Bronchial epithelial cell (primary cell): ENCODE data around the gene AUP1. TPM values are rescaled to one million over a fixed set of nuclear protein-coding genes. Genes with fewer than 3 reads are reported as not detected.

ENCODE experiments used
- DNase-seq: peaks from one replicate; pipeline ENCODE4 v3.0.0-alpha.2; 2010; ENCODE audit warnings: low read depth
- FAIRE-seq: peaks from 2 replicates; lab custom pipeline; 2011; peaks lifted over from hg19 to GRCh38; lab: Jason Lieb, UNC
- H3K27me3 ChIP-seq: 2 replicates; pipeline ENCODE4 v1.5.1; 2011; ENCODE audit warnings: low read length; ENCODE audit not compliant: control insufficient read depth, insufficient read depth
- H3K36me3 ChIP-seq: 2 replicates; pipeline ENCODE4 v1.5.1; 2011; ENCODE audit warnings: low read length; ENCODE audit not compliant: control insufficient read depth, insufficient read depth
- H3K4me3 ChIP-seq: 2 replicates; pipeline ENCODE4 v1.5.1; 2011; ENCODE audit warnings: mild to moderate bottlenecking, low read depth, low read length, control low read depth
- total RNA-seq: library from RNA; depleted of rRNA; stranded (reverse); fragments of >200 nt; gene quantifications from 2 replicates; pipeline ENCODE4 v1.2.1, GENCODE V29; 2014
- TF ChIP-seq, protein P1 (sequence below): IDR thresholded peaks from 2 replicates; pipeline ENCODE4 v1.5.1; 2011; ENCODE audit warnings: mild to moderate bottlenecking, moderate library complexity, low read length, control low read depth, inconsistent platforms; ENCODE audit not compliant: insufficient read depth, severe bottlenecking

Gene AUP1
- total RNA-seq, 1 donor from 2014 or later: 198 TPM

DNA sequence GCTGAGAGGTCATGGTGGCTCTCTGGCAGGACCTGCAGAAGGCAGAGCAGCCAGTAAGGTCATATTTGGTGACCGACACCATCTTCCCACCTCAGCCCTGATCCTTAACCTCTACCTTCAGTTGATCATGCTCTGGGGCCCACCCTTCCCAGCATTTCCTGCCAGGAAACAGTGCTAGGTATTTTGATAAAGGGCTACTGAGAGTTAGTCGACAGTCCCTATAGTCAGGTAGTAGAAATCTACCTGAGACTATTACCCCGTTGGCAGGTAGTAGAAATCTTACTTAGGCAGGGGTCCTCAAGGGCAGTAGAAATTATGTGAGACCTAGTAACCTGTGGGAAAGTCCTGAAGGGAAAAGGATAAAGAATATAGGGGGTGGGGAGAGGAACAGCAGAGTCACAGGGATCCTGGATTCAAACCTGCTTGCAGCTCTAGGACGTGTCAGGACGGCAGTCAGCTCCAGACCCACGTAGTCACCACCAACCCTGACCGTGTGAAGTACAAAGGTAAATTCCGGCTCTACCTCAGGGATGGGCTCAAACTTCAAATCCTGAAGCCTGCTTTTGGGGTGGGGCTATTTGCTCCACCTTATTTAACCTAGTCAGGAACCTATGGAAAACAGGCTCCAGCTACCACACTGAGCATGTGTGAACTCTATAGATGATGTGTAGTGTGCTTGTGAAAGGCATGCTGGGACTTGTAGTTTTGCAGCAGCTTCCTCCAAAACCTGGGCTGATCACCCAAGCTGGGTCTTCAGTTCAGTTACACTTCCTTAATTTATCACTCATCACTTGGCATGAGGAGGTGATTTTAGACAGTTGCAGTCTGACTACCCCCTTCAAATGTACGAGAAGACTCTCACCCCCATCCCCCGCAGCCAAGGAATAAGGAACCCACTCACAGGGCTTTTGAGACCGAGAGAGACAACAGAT, 3.5 kb downstream of the AUP1 start, which contains the start of gene DQX1:
TSS of gene DQX1 (minus strand) at position 515 of the 932 bp plus-strand sequence. CDS start at position 13, 502 bp downstream.
- DNase-seq (peak; percentile 100), FAIRE-seq (no peak)
- TF ChIP-seq, protein P1, sequence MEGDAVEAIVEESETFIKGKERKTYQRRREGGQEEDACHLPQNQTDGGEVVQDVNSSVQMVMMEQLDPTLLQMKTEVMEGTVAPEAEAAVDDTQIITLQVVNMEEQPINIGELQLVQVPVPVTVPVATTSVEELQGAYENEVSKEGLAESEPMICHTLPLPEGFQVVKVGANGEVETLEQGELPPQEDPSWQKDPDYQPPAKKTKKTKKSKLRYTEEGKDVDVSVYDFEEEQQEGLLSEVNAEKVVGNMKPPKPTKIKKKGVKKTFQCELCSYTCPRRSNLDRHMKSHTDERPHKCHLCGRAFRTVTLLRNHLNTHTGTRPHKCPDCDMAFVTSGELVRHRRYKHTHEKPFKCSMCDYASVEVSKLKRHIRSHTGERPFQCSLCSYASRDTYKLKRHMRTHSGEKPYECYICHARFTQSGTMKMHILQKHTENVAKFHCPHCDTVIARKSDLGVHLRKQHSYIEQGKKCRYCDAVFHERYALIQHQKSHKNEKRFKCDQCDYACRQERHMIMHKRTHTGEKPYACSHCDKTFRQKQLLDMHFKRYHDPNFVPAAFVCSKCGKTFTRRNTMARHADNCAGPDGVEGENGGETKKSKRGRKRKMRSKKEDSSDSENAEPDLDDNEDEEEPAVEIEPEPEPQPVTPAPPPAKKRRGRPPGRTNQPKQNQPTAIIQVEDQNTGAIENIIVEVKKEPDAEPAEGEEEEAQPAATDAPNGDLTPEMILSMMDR: no peak
- H3K36me3 ChIP-seq: peaks cover 9% of the 10 kb centered on the region
- peak within 1 kb of the TSS; percentile 28 for H3K4me3 ChIP-seq
- no peaks in the 10 kb centered on the region for H3K27me3 ChIP-seq

DNA sequence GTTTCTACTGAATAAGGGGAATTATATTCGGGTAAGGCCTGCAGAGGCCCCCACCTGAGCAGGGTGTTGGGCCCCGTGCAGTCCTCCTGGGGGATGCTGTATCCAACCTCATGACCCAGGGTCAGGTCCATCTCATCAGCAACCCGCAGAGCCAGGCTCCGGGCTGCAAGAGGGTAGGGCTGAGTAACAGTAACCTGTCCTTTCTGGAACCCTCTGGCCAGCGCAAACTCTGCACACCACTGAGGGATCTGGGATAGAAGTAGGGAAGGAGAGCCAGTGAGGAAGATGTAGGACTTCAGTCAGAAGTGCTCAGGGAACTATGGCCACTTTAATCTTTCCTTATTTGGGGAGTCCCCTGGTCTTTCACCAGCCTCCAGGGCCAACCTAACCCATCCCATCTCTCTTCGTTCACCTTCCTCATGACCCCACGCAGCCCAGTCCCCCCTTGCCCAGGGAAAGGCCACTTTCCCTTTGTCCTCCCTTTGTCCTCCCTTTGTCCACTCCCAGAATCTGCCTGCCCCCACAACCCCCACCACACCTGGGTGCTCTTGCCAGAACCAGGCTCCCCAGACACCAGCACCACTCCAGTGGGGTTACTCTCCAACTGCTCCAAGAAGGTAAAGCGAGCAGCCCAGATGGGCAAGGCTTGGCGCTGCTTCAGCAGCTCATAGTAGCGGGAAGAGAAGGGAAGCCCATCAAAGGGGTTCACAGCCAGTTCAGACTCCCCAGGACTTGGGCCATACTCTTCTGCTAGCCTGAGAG, 4.4 kb downstream of the AUP1 start:
- Histone ChIP-seq H3K36me3 (peaks cover 9% of the 10 kb centered on the region), H3K4me3 (peak overlapping the region; percentile 28), H3K27me3 (no peaks in the 10 kb centered on the region)
- DNase-seq (no peak), FAIRE-seq (no peak)
- TF ChIP-seq, protein P1: no peak

DNA sequence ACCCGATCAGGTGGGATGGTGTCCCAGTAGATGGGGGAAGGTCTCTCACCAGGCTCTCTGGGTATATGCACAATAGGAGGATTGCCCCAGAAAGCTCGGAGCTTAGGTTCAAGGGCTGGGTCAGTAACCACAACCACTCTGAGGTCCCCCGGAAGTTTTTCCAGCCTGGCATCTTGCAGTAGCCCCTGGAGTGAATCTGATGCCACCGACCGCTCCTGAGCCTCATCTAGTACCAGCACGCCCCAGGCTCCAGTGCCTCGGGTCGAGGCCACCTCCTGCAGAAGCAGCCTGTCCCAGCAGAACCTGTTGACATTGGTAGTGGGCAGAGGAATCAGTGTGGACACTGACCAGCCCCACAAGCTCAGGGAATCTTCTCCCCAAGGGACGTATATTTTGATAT, 5.5 kb downstream of the AUP1 start:
- TF ChIP-seq, protein P1: no peak
- Histone ChIP-seq H3K4me3 (no peak overlapping the region), H3K36me3 (peaks cover 9% of the 10 kb centered on the region), H3K27me3 (no peaks in the 10 kb centered on the region)
- FAIRE-seq (no peak), DNase-seq (no peak)

DNA sequence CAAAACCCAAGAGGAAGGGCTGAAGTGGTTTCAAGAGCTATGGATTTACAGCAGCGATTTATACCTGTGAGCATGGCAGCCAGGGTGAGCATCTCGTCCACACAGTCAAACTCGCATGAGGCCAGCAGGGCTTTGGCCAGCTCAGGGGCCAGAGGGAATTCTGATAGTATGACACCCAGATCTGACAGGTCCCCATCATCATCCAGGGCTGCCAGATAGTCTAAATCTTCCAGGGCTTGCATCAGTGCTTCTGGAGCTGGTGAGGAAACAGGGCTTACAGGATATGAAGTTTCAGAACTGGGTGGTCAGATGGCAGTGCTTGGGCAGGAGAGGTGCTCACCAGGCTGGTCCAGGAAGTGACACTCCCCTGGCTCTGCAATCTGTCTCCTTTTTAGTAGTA, 7.0 kb downstream of the AUP1 start:
- TF ChIP-seq, protein P1: no peak
- Histone ChIP-seq H3K36me3 (peaks cover 6% of the 10 kb centered on the region), H3K27me3 (no peaks in the 10 kb centered on the region), H3K4me3 (no peak overlapping the region)
- FAIRE-seq (no peak), DNase-seq (no peak)

DNA sequence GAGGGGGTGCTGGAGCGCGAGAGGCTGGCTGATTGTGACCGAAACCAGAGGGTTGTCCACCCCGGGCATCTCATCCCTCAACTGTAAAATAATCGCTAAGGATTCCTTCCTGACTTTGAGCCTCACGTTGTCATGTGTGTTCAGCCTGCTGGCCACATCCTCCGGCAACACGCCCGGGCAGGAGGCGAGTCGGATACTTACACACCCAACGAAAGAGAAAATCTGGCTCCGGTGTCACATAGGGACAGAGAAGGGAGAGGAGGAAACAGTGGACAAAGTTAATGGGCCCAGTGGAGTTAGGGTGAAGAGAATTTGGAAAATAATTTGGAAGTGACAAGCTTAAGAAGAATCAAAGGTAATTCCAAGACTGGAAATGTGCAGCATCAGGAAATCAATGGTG, 12.9 kb downstream of the AUP1 start:
- FAIRE-seq: no peak
- Histone ChIP-seq H3K4me3 (no peak overlapping the region), H3K27me3 (peaks cover 36% of the 10 kb centered on the region), H3K36me3 (no peaks in the 10 kb centered on the region)
- TF ChIP-seq, protein P1: no peak
- DNase-seq: no peak
